CD4-positive, alpha-beta T cell treated with Interleukin-6 at 100 ng/mL for 8 hours (primary cell): ENCODE results near the gene KRTAP1-5.
"Not testable (repeated sequence)": the region's sequence is repeated elsewhere in the genome, so short reads cannot be mapped to it uniquely, and the experiment has no call there.

Experiments
- DNase-seq: peaks from one replicate; pipeline ENCODE4 v3.0.0-alpha.2; 2020; ENCODE audit warnings: mixed read lengths, low spot score

KRTAP1-5 gene

GRCh38 chr17:41026715-41027471, at the start of gene KRTAP1-5:
TSS of gene KRTAP1-5 (minus strand) at chr17:41027208. CDS start at chr17:41027155, 53 bp downstream.
- no peak for DNase-seq

GRCh38 chr17:41076788-41077187, 49.8 kb upstream of the KRTAP1-5 start:
- no peak for DNase-seq

GRCh38 chr17:41073676-41074075, 46.7 kb upstream of the KRTAP1-5 start:
- DNase-seq, result no peak

- no peak for DNase-seq
Observed at GRCh38 chr17:41071606-41072360, 44.8 kb upstream of the KRTAP1-5 start.

- no peak for DNase-seq
Observed at GRCh38 chr17:41069031-41069430, 42.0 kb upstream of the KRTAP1-5 start.

- no peak for DNase-seq
Observed at GRCh38 chr17:41067281-41067680, 40.3 kb upstream of the KRTAP1-5 start.

GRCh38 chr17:41065829-41066624, 39.0 kb upstream of the KRTAP1-5 start, which contains the start of gene KRTAP2-4:
TSS of gene KRTAP2-4 (minus strand) at chr17:41065879. CDS start at chr17:41065845, 34 bp downstream.
- DNase-seq, result no peak

GRCh38 chr17:41065016-41065689, 38.1 kb upstream of the KRTAP1-5 start:
- DNase-seq, result not testable (repeated sequence)

GRCh38 chr17:41064301-41064700, 37.3 kb upstream of the KRTAP1-5 start:
- no peak for DNase-seq

GRCh38 chr17:41063449-41063848, 36.4 kb upstream of the KRTAP1-5 start:
- DNase-seq, result no peak

GRCh38 chr17:41061964-41062363, 35.0 kb upstream of the KRTAP1-5 start:
- DNase-seq, result no peak

- no peak for DNase-seq
Observed at GRCh38 chr17:41060052-41060604, 33.1 kb upstream of the KRTAP1-5 start, which contains the start of gene KRTAP2-3. TSS of gene KRTAP2-3 (minus strand) at chr17:41060114. CDS start at chr17:41060050, 64 bp downstream.

GRCh38 chr17:41059276-41060051, 32.5 kb upstream of the KRTAP1-5 start:
- DNase-seq, result not testable (repeated sequence)

GRCh38 chr17:41058741-41059140, 31.7 kb upstream of the KRTAP1-5 start:
- DNase-seq, result no peak

GRCh38 chr17:41057547-41057946, 30.5 kb upstream of the KRTAP1-5 start:
- no peak for DNase-seq

GRCh38 chr17:41055130-41055529, 28.1 kb upstream of the KRTAP1-5 start, which contains the start of gene KRTAP2-2:
TSS of gene KRTAP2-2 (minus strand) at chr17:41055230. CDS start at chr17:41055211, 19 bp downstream.
- DNase-seq, result not testable (repeated sequence)

- not testable (repeated sequence) for DNase-seq
Observed at GRCh38 chr17:41054556-41054955, 27.5 kb upstream of the KRTAP1-5 start.

GRCh38 chr17:41054025-41054424, 27.0 kb upstream of the KRTAP1-5 start:
- no peak for DNase-seq

GRCh38 chr17:41052566-41052965, 25.6 kb upstream of the KRTAP1-5 start:
- DNase-seq, result no peak

GRCh38 chr17:41049110-41049509, 22.1 kb upstream of the KRTAP1-5 start:
- DNase-seq, result no peak
